ENCODE data around the gene ALK.

- TF ChIP-seq CTCF (IDR thresholded peaks at IDR 0.05) (no peak), POLR2A (IDR thresholded peaks at IDR 0.05) (no peak)
Measured at GRCh38 chr2:29444150-29444549, 477.2 kb downstream of the ALK start.
